ENCODE measurements around the gene FNDC1. TPM values are rescaled to one million over a fixed set of nuclear protein-coding genes. Genes with fewer than 3 reads are reported as not detected.
A peak's percentile ranks its signal among the peaks of the same experiment; 100 is the strongest.

FNDC1 gene
- total and polyA plus RNA-seq, 11 donors = 0.08 to 7.5 (median 1.2) TPM

GRCh38 chr6:159170999-159171712 is 2.0 kb downstream of the FNDC1 start:
- H3K9me3 ChIP-seq = no peaks in the 10 kb centered on the region
- peak overlapping the region in 5 of 12 donors; percentile 33 to 57 (median 45) for H3K4me3 ChIP-seq
- H3K27me3 ChIP-seq = peaks cover 12 to 94% (median 34%) of the 10 kb centered on the region in 9 donors
- intact Hi-C loops (cut with DNase I) = loop anchor here in 8 of 10 donors (2.0 to 10.0 kb wide), 5 partner anchors 291 to 486 kb away; no protein-coding TSS in a partner anchor
- 33 to 37% (median 34%) methylated on average over 13 of the region's 13 CpGs for WGBS, 4 donors
- no peak overlapping the region for H3K27ac ChIP-seq
- no peaks in the 10 kb centered on the region for H3K36me3 ChIP-seq
- no peak for TF ChIP-seq CTCF (IDR thresholded peaks at IDR 0.05)
- no peak for TF ChIP-seq POLR2A (IDR thresholded peaks at IDR 0.05)
- DNase-seq = peak in 3 of 5 donors; percentile 35 to 48 (median 43)
- H3K4me1 ChIP-seq = peaks cover 0 to 30% (median 14%) of the 10 kb centered on the region in 12 donors
- peak in 3 of 4 donors; percentile 56 to 60 (median 60) for ATAC-seq

DNA sequence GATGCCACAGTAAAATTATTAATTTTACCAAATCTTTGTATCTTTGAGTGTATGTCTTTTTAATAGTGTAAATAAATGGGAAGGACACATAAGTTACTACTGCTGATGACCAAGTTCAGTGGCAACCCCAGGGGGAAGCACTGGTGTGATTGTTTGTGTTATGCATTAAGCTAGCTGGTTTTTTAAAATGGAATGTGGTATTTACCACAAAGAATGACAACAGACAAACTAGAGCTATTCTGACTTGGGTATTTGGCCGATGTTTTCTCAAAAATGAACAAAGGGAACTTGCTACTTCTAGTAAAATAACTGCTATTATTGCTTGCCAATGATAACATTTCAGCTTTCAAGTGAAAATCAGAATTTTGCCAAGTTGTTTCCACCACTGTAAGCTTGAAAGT is 2.9 kb downstream of the FNDC1 start:
- no peak for TF ChIP-seq POLR2A (IDR thresholded peaks at IDR 0.05)
- no peak for TF ChIP-seq CTCF (IDR thresholded peaks at IDR 0.05)
- Histone ChIP-seq H3K27ac (no peak overlapping the region), H3K27me3 (peaks cover 12 to 85% (median 34%) of the 10 kb centered on the region in 9 donors), H3K4me3 (no peak overlapping the region), H3K36me3 (no peaks in the 10 kb centered on the region), H3K9me3 (no peaks in the 10 kb centered on the region), H3K4me1 (peaks cover 0 to 30% (median 14%) of the 10 kb centered on the region in 12 donors)
- DNase-seq (no peak), ATAC-seq (no peak)
- WGBS, 4 donors = 59 to 74% (median 68%) methylated on average over 1 of the region's 1 CpG
- intact Hi-C loops (cut with DNase I) = loop anchor here in 7 of 10 donors (5.0 to 10.0 kb wide), 4 partner anchors 290 to 485 kb away; no protein-coding TSS in a partner anchor

DNA sequence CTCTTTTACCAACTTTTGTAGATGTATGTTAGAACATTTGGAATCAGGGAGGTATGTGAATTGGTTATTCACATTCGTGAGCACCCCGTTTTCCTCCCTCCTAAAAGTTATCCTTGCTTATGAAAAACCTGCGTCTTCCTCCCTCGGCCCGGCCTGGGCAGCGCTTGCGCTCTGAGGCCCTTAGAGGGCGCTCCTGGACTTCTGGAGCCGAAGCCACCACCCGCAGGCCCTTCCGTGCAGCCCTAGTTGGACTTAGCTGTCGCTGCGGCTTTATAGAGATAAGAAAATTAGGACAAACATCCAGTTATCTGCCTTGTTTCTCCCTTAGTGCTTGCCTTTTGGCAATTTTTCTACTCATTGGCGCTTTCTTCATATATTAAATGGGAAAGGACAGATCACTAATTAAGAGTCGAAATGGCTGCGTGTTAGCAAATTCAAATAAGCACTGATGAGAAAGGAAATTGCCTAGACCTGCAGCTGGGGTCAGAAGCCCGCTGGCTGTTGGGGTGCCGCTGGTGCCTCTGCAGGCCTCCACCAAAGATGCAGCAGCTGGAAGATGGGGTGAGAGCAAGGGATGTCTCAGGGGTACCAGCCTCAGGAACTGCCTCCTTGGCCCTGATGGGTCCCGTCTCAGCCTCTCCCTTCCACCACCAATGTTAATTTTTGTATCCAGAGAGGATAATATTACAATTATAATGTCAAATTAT is 5.2 kb downstream of the FNDC1 start:
- intact Hi-C loops (cut with DNase I) = loop anchor here in 8 of 10 donors (2.0 to 10.0 kb wide), 5 partner anchors 288 to 483 kb away; no protein-coding TSS in a partner anchor
- no peaks in the 10 kb centered on the region for H3K9me3 ChIP-seq
- H3K27me3 ChIP-seq = peaks cover 10 to 64% (median 34%) of the 10 kb centered on the region in 9 donors
- peak overlapping the region in 4 of 12 donors; percentile 10 to 22 (median 11) for H3K4me3 ChIP-seq
- TF ChIP-seq CTCF (IDR thresholded peaks at IDR 0.05) (peak; percentile 76 to 97 (median 90)), POLR2A (IDR thresholded peaks at IDR 0.05) (no peak)
- H3K27ac ChIP-seq = no peak overlapping the region
- 9 to 15% (median 10%) methylated on average over 19 of the region's 19 CpGs for WGBS, 4 donors
- no peaks in the 10 kb centered on the region for H3K36me3 ChIP-seq
- DNase-seq (peak; percentile 61 to 85 (median 73)), ATAC-seq (peak; percentile 73 to 90 (median 84))
- H3K4me1 ChIP-seq = peaks cover 0 to 21% (median 11%) of the 10 kb centered on the region in 12 donors

DNA sequence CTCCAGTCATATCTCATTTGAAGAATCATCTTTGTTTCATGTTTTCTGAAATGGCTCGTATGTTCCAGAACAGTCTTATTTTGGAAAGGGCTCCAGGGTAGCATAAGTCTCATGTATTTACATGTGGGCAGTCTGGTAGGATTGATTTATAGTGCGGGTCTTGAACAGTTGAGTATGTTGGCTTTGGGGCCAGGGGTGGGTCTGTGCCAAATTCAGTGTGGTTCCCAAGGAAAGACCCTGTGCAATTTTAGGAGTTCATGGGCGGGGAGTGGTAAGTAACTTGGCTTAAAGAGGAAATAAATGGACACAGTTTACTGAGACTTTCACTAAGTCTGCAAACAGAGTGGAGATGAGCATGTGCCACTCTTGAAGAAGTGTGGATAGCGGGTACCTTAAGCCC is 7.7 kb downstream of the FNDC1 start:
- H3K4me1 ChIP-seq = peaks cover 0 to 9% (median 0%) of the 10 kb centered on the region in 12 donors
- no peak for DNase-seq
- H3K27me3 ChIP-seq = peaks cover 0 to 39% (median 16%) of the 10 kb centered on the region in 9 donors
- no peaks in the 10 kb centered on the region for H3K9me3 ChIP-seq
- ATAC-seq = no peak
- no peaks in the 10 kb centered on the region for H3K36me3 ChIP-seq
- WGBS, 4 donors = 90 to 98% (median 93%) methylated on average over 4 of the region's 4 CpGs
- TF ChIP-seq CTCF (IDR thresholded peaks at IDR 0.05) = no peak
- no peak for TF ChIP-seq POLR2A (IDR thresholded peaks at IDR 0.05)
- no peak overlapping the region for H3K4me3 ChIP-seq
- no peak overlapping the region for H3K27ac ChIP-seq
- intact Hi-C loops (cut with DNase I) = loop anchor here in 5 of 10 donors (5.0 to 10.0 kb wide), 3 partner anchors 288 to 760 kb away; no protein-coding TSS in a partner anchor

Data from heart left ventricle (tissue), 16 donors.